Suprapubic skin (tissue), 3 donors: Measurements from ENCODE around the gene NR2F2.

Source experiments
- CTCF ChIP-seq, 2 donors: fragments of 200-600 bp in 1 of 2; fragments of 450-650 bp in 1 of 2; sonication (generic) in 1 of 2; IDR thresholded peaks; one replicate each; pipeline ENCODE4 v1.5.1; 2016 to 2019; ENCODE audit warnings: antibody characterized with exemption in 2 of 2, mild to moderate bottlenecking in 1 of 2, moderate library complexity in 1 of 2
- POLR2A ChIP-seq, 2 donors: fragments of 450-650 bp; IDR thresholded peaks; one replicate each; pipeline ENCODE4 v1.6.1; 2017; ENCODE audit warnings: antibody characterized with exemption in 2 of 2, mild to moderate bottlenecking in 2 of 2, moderate library complexity in 2 of 2

GRCh38 chr15:96320107-96320506, 10.4 kb upstream of the NR2F2 start:
- TF ChIP-seq CTCF (IDR thresholded peaks at IDR 0.05) = no peak
- no peak for TF ChIP-seq POLR2A (IDR thresholded peaks at IDR 0.05)
